G401.6 (cell line): ENCODE results near the gene TMIE.
"Not testable (repeated sequence)": the region's sequence is repeated elsewhere in the genome, so short reads cannot be mapped to it uniquely, and the experiment has no call there.

Experiments
- FAIRE-seq: peaks from 2 replicates; lab custom pipeline; 2012; peaks lifted over from hg19 to GRCh38; lab: Jason Lieb, UNC

Gene TMIE

GRCh38 chr3:46729038-46729437, 27.8 kb downstream of the TMIE start:
- FAIRE-seq: no peak

DNA sequence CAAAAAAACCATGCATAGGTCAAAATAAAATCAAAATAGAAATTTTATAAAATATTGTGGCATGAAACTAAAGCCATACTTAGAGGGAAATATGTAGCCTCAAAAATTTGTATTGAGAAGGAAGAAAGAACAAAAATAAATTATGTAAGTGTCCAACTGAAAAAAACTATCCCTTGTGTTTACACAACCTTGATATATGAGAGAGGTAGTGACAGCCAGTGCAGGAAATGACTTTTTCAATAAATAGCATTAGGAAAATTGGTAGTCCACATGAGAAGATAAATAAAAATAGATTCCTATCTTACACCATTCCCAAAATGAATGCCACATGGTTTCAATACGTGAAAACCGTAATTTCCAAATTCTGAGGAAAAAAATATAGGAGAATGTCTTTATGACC, 29.6 kb downstream of the TMIE start:
- FAIRE-seq: no peak

- no peak for FAIRE-seq
Observed at GRCh38 chr3:46731795-46732194, 30.6 kb downstream of the TMIE start.

GRCh38 chr3:46733026-46733800, 32.0 kb downstream of the TMIE start:
- no peak for FAIRE-seq

GRCh38 chr3:46734773-46735172, 33.6 kb downstream of the TMIE start:
- FAIRE-seq: no peak

DNA sequence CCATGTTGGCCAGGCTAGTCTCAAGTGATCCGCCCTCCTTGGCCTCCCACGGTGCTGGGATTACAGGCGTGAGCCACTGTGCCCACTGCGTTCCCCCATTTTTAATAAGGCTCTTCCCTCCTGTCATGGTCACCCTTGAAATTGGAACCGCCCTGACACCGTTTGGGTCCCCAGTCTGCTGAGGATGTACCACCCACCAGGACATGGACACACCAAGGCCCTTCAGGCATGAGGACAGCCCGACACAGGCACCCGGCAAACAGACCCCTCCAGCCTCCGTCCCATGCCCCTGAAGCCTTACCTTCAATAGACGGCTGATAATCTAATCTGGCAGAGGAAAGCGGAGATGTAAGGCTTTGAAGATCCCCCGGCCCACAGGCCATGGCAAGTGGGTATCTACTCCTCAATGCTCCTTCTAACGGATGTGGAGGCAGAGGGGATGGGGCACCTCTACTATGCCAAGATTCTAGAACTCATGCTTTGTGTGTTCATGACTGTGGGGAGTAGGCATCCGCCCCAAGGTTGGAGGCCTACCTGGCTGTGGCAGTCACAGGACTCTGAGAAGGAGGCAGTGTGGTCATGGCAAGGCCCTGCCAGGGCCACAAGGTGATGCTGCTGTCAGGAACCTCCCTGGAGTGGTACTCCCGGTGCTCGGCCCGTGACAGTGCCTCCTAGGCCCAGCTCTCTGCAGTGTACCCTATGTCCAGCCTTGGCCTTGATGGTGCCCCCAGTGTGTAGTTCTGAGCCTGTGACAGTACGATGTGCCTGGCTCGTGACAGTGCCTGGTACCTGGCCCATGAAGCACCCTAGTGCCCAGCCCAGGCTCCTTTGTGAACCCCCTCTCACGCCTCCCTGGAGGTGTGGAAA, 35.0 kb downstream of the TMIE start:
- no peak for FAIRE-seq

DNA sequence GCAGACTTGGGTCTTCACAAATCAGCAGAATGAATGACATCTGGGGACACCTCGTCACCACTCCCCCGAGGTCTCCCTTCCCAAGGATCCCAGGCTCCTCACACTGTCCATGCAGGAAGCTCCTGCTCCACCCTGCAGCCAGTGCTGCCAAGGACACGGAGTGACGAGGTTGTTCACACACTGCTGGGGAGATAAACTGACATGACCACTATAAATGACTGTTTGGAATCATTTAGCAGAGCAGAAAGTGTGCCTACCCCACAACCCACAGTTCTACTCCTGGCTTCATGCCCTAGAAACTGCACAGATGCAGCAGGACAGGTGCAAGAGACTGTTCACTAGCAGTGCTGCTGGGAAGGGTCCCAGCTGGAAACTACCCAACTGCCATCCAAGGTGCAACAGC, 36.1 kb downstream of the TMIE start:
- FAIRE-seq: no peak

- not testable (repeated sequence) for FAIRE-seq
Observed at GRCh38 chr3:46739565-46739964, 38.4 kb downstream of the TMIE start.

GRCh38 chr3:46742992-46743585, 41.9 kb downstream of the TMIE start:
- FAIRE-seq: no peak

DNA sequence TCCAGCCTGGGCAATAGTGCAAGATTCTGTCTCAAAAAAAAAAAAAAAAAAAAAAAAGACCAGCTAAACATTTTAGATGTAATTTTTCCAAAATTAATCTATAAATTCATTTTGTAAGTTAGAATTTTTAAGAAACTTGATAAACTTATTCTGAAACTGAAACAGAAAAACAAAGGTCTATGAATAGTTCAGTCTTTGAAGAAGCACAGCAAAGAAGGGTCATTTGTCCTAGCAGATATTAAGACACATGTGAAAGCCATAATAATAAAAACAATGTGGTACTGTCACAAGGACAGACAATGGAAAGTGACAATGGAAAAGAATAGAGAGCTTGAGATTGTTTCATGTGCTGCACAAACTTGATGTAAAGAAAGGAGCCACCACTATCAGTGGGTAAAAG, 45.5 kb downstream of the TMIE start:
- no peak for FAIRE-seq

DNA sequence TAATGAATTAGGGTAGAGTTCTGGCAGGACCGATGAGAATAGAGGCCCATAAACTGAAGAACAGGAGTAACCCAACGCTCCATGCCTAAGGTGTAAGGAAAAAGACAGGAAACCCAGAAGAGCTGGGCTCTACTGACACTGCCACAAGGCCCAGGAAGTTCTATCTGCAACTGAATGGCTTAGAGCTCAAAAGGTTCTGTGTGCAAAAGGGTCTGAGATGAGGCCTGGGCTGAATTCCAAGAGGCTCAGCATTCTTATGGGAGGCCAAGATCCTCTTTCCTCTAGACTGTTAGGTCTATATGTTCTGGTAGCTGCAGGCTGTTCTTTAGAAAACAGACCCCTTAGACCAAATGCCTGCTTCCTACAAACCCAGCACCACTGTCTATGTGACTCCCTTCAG, 47.0 kb downstream of the TMIE start:
- FAIRE-seq: no peak

GRCh38 chr3:46749129-46749528, 47.9 kb downstream of the TMIE start:
- no peak for FAIRE-seq

DNA sequence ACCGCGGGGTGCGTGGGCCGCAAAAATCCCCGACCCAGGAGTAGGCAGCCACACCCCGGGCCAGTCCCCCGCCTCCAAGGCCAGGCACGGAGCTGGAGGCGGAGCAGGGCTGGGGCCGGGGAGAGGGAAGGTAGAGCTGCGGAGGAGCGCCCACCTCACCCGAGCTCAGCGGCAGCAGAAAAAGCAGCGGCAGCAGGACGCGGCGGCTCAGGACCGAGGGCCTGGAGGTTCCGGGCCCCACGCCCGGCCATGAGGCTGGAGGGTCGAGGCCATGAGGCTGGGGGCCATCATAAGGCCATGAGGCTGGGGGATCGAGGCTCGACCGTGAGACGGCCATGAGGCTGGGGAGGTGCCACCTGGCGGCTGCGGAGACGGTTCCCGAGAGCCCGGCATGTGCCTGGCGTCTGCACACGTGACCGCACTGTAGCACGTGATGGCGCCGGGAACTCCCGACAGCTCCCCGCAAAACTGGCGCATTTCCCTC, 49.4 kb downstream of the TMIE start:
- no peak for FAIRE-seq

DNA sequence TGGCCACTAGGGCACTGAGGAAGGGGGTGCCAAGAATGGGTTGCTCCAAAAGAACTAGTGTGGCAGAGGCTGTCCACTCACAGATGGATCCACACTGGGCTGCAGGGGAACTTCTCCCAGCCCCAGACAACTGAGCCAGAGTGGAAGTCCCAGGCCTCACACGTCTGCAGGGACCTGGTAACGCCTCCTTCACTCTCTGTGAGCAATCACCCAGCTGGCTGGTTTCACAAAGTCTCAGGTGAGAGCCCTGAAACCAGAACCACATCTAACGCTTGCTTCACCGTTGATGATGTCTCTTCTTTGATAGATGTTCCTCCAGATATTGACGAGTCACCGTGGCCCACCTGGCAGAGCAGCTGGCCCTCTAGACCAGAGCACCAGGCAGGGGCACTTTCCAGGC, 51.9 kb downstream of the TMIE start:
- FAIRE-seq: not testable (repeated sequence)

GRCh38 chr3:46755646-46756045, 54.5 kb downstream of the TMIE start:
- FAIRE-seq: no peak

- FAIRE-seq: no peak
Observed at GRCh38 chr3:46756642-46757041, 55.5 kb downstream of the TMIE start.

DNA sequence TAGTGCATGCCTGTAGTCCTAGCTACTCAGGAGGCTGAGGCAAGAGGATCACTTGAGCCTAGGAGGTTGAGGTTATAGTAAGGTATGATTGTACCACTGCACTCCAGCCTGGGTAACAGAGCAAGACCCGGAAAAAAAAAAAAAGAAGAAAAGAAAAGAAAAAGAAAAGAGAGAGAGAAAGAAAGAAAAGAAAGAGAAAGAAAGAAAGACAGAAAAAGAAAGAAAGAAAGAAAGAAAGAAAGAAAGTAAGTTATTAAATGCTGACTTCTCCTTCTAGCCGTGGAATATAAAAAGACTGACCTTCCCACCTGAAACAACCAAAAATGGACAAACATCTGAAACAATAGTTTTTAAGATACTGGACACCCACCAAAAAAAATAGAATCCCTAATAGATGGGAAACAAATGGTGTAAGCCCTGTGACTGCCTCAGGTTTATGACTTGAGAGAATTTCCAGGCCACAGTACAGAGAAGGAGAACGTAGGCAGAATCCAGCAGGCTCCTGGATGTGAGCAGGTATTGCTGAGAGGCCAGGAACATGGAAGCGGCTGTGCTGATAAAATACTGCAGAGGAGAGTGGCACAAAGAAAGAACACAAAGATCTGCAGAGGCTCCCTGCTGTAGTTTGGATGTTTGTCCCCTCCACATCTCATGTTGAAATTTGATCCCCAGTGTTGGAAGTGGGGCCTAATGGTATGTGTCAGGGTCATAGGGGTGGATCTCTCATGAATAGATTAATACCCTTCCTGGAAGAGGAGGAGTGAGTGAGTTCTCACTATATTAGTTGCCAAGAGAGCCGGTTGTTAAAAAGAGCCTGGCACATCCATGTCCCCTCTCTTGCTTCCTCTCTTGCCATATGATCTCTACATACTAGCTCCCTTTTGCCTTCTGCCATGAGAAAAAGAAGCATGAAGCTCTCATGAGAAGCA, 58.3 kb downstream of the TMIE start:
- FAIRE-seq: no peak
